Neuronal stem cell (in vitro differentiated cells): ENCODE measurements around the gene UBQLNL.

ENCODE experiments used
- DNase-seq: peaks from one replicate; pipeline ENCODE4 v3.0.0-alpha.2; 2013; ENCODE audit warnings: low spot score
- H2AFZ ChIP-seq: one replicate; pipeline ENCODE4 v1.6.1; 2013; ENCODE audit warnings: mild to moderate bottlenecking, low read length, inconsistent platforms
- H2AK5ac ChIP-seq: 2 replicates; pipeline ENCODE4 v1.6.1; 2013; ENCODE audit warnings: low read depth, mild to moderate bottlenecking, inconsistent platforms, low read length, moderate library complexity, mixed read lengths
- H2BK120ac ChIP-seq: 2 replicates; pipeline ENCODE4 v1.6.1; 2013; ENCODE audit warnings: low read depth, mild to moderate bottlenecking, inconsistent platforms, low read length, moderate library complexity, mixed read lengths
- H2BK12ac ChIP-seq: one replicate; pipeline ENCODE4 v1.6.1; 2013; ENCODE audit warnings: low read length, inconsistent platforms
- H2BK15ac ChIP-seq: 2 replicates; pipeline ENCODE4 v1.6.1; 2013; ENCODE audit warnings: mild to moderate bottlenecking, low read length, inconsistent platforms, mixed read lengths
- H2BK5ac ChIP-seq: one replicate; pipeline ENCODE4 v1.6.1; 2013; ENCODE audit warnings: inconsistent platforms, mild to moderate bottlenecking, low read length, moderate library complexity
- H3K14ac ChIP-seq: one replicate; pipeline ENCODE4 v1.6.1; 2013; ENCODE audit warnings: low read length, inconsistent platforms
- H3K18ac ChIP-seq: 2 replicates; pipeline ENCODE4 v1.6.1; 2013; ENCODE audit warnings: low read length, inconsistent platforms
- H3K23ac ChIP-seq: 2 replicates; pipeline ENCODE4 v1.6.1; 2013; ENCODE audit warnings: low read depth, mild to moderate bottlenecking, mixed read lengths, low read length, inconsistent platforms; ENCODE audit not compliant: poor library complexity
- H3K27ac ChIP-seq: replicated peaks from 3 replicates; pipeline ENCODE4 v1.5.1; 2013; ENCODE audit warnings: low read length, inconsistent platforms
- H3K27me3 ChIP-seq, 3 experiments: 2 replicates each; pipeline ENCODE4 v1.6.1; 2013; ENCODE audit warnings: low read length in 3 of 3, mild to moderate bottlenecking in 2 of 3, inconsistent platforms in 1 of 3, low read depth in 1 of 3, mixed read lengths in 1 of 3, moderate library complexity in 1 of 3; ENCODE audit not compliant: control insufficient read depth in 3 of 3, insufficient read depth in 3 of 3
- H3K36me3 ChIP-seq, 2 donors: replicated peaks in 1 of 2; 2 replicates each; pipeline ENCODE4 v1.6.1; 2013; ENCODE audit warnings: low read length in 2 of 2; ENCODE audit not compliant: control insufficient read depth in 2 of 2, insufficient read depth in 2 of 2
- H3K4ac ChIP-seq: 2 replicates; pipeline ENCODE4 v1.6.1; 2013; ENCODE audit warnings: inconsistent platforms, mild to moderate bottlenecking, low read length, moderate library complexity
- H3K4me1 ChIP-seq, 2 donors: 1 replicate in 1 of 2; 2 replicates in 1 of 2; pipeline ENCODE4 v1.6.1; 2013; ENCODE audit warnings: low read length in 2 of 2, low read depth in 1 of 2; ENCODE audit not compliant: control insufficient read depth in 2 of 2, insufficient read depth in 1 of 2
- H3K4me2 ChIP-seq: one replicate; pipeline ENCODE4 v1.6.1; 2013; ENCODE audit warnings: mild to moderate bottlenecking, low read length, inconsistent platforms; ENCODE audit not compliant: insufficient read depth, poor library complexity, severe bottlenecking
- H3K4me3 ChIP-seq, 2 donors: 2 replicates each; pipeline ENCODE4 v1.5.1; 2013; ENCODE audit warnings: low read length in 2 of 2, mild to moderate bottlenecking in 2 of 2, inconsistent platforms in 1 of 2, moderate library complexity in 1 of 2
- H3K79me1 ChIP-seq: one replicate; pipeline ENCODE4 v1.6.1; 2013; ENCODE audit warnings: low read depth, mild to moderate bottlenecking, inconsistent platforms, low read length, moderate library complexity
- H3K9ac ChIP-seq: one replicate; pipeline ENCODE4 v1.6.1; 2013; ENCODE audit warnings: mild to moderate bottlenecking, low read depth, low read length, inconsistent platforms; ENCODE audit not compliant: poor library complexity
- H3K9me3 ChIP-seq, 2 donors: replicated peaks in 1 of 2; 2 replicates each; pipeline versions ENCODE3 to v1.6.1; 2013; ENCODE audit warnings: low read length in 2 of 2, mild to moderate bottlenecking in 2 of 2, inconsistent platforms in 1 of 2, low read depth in 1 of 2, mixed read lengths in 1 of 2, moderate library complexity in 1 of 2; ENCODE audit not compliant: control insufficient read depth in 2 of 2, insufficient read depth in 1 of 2
- H4K8ac ChIP-seq: one replicate; pipeline ENCODE4 v1.6.1; 2013; ENCODE audit warnings: low read depth, mild to moderate bottlenecking, inconsistent platforms, low read length, moderate library complexity
- H4K91ac ChIP-seq: one replicate; pipeline ENCODE4 v1.6.1; 2013; ENCODE audit warnings: low read length, low read depth, mild to moderate bottlenecking, inconsistent platforms; ENCODE audit not compliant: poor library complexity
- WGBS, 2 donors: extraction: QIAGEN DNeasy Blood & Tissue Kit; methylation state at CpG; one replicate each; pipeline ENCODE4 v1.1.7; 2013; ENCODE audit warnings: missing lambda C conversion rate in 2 of 2, mixed read lengths in 1 of 2; ENCODE audit not compliant: insufficient read length in 2 of 2, insufficient replicate concordance in 1 of 2; ENCODE audit errors: extremely low coverage in 2 of 2; 5-methylcytosine and 5-hydroxymethylcytosine counted together

UBQLNL gene

DNA sequence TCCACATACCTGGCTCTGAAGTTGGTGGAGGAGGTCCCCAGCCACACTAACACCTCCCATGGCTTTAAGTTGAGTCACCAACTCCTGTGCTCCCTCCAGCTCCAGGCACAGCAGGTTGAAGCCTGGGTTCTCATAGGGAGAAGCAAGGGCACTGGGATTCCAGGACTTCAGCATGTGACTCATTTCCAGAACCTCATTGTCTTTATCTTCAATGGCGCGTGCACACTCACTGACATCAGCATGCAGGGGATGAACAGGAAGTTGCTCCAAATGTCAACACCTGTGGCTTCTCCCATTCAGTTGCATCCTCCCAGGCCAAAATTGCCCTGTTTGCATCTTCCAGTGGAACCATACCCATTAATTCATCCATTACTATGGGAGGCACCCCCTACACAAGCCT is 5.8 kb upstream of the UBQLNL start:
- Histone ChIP-seq H3K4me1 (no peaks in the 10 kb centered on the region), H3K36me3 (no peaks in the 10 kb centered on the region), H3K9me3 (no peaks in the 10 kb centered on the region), H2BK120ac (no peak overlapping the region), H2AFZ (no peak overlapping the region), H3K79me1 (no peaks in the 10 kb centered on the region), H2BK15ac (no peak overlapping the region), H3K27me3 (no peaks in the 10 kb centered on the region), H3K4ac (no peak overlapping the region), H3K18ac (no peak overlapping the region), H3K4me3 (no peak overlapping the region), H3K23ac (no peak overlapping the region), H4K91ac (no peak overlapping the region), H2BK5ac (no peak overlapping the region), H2AK5ac (no peak overlapping the region), H2BK12ac (no peak overlapping the region), H4K8ac (no peak overlapping the region), H3K14ac (no peak overlapping the region), H3K27ac (no peak overlapping the region), H3K9ac (no peak overlapping the region), H3K4me2 (no peak overlapping the region)
- DNase-seq: no peak
- no CpG with 5 or more reads among the region's 2 CpGs for WGBS, 2 donors

DNA sequence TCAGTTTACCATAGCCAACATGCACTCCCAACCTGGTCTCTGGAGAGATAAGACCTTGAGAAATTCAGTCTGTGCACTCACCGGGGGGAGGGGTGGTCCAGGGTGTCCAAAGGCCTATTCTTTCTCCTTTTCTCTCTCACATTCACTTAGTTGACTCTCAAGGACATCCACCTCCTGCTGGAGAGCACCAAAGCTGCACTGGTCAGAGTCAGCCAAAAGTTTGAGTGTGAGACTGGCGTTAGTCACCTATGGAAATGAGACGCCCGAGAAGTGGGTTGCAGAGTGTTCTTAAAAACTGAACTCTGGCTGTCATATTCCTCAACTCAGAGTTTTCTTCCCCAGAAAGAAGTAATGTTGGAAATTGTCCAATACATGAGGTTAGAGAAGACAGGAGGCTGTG is 5.0 kb upstream of the UBQLNL start:
- no peak overlapping the region for H3K4me3 ChIP-seq
- no peak overlapping the region for H4K8ac ChIP-seq
- no peak overlapping the region for H3K18ac ChIP-seq
- H3K9me3 ChIP-seq: no peaks in the 10 kb centered on the region
- no peak overlapping the region for H2AK5ac ChIP-seq
- no peak overlapping the region for H3K4me2 ChIP-seq
- H3K9ac ChIP-seq: no peak overlapping the region
- no peak for DNase-seq
- no peak overlapping the region for H2BK120ac ChIP-seq
- no peak overlapping the region for H2BK5ac ChIP-seq
- no peak overlapping the region for H3K4ac ChIP-seq
- no peak overlapping the region for H3K23ac ChIP-seq
- H3K79me1 ChIP-seq: no peaks in the 10 kb centered on the region
- H2BK12ac ChIP-seq: no peak overlapping the region
- H3K14ac ChIP-seq: no peak overlapping the region
- H3K27me3 ChIP-seq: no peaks in the 10 kb centered on the region
- H3K27ac ChIP-seq: no peak overlapping the region
- no peaks in the 10 kb centered on the region for H3K4me1 ChIP-seq
- WGBS, 2 donors: no CpG with 5 or more reads among the region's 4 CpGs
- H4K91ac ChIP-seq: no peak overlapping the region
- no peak overlapping the region for H2BK15ac ChIP-seq
- no peak overlapping the region for H2AFZ ChIP-seq
- no peaks in the 10 kb centered on the region for H3K36me3 ChIP-seq

DNA sequence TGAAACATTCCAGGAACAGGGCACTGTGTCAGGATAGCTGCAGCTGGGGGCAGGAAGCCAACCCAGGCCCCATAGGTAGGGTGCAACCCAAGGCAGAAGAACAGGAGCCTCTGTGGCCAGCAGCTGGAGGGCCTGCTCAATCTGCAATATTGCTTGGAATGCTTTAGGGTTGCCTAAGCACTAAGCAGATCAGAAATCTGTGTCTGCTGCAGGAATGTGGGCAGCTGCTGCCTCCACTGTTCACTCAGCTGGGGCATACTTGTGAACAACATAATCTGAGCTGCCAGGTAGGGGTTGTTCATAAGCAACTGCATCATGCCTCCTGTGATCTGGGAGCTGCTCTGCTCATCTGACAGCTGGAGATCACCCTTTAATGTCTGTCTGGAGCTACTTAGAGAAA is 1.7 kb downstream of the UBQLNL start:
- Histone ChIP-seq H2BK15ac (no peak overlapping the region), H2BK120ac (no peak overlapping the region), H2BK12ac (no peak overlapping the region), H3K4me1 (no peaks in the 10 kb centered on the region), H3K9ac (no peak overlapping the region), H3K4ac (no peak overlapping the region), H3K9me3 (no peaks in the 10 kb centered on the region), H2BK5ac (no peak overlapping the region), H3K36me3 (no peaks in the 10 kb centered on the region), H3K23ac (no peak overlapping the region), H3K27me3 (no peaks in the 10 kb centered on the region), H2AFZ (no peak overlapping the region), H2AK5ac (no peak overlapping the region), H3K4me2 (no peak overlapping the region), H4K8ac (no peak overlapping the region), H3K18ac (no peak overlapping the region), H3K79me1 (no peaks in the 10 kb centered on the region), H3K4me3 (no peak overlapping the region), H4K91ac (no peak overlapping the region), H3K27ac (no peak overlapping the region), H3K14ac (no peak overlapping the region)
- no peak for DNase-seq

DNA sequence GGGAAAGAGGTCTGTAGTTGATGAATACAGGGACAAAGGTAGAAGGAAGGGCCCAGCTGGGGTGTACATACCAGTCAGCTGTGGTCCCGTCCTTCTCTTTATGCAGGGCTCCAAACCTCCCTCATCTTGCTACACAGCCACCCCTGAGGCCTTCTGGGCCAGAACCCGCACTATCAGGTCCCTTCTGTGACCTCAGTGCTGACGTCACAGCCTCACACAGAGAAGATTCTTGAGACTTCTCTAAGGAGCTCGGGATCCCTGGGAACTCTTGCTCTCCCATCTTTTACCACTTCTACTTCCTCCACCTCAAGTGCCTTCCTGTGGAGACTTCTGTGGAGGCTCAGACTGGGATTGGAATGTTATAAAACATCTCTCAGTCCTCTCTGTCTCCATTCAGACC is 6.7 kb downstream of the UBQLNL start, which contains the start of gene UBQLN3:
Gene UBQLN3 (minus strand): TSS at position 155 of the 400 bp plus-strand sequence. CDS start 399 bp downstream, outside the sequence.
- Histone ChIP-seq H3K4ac (no peak within 1 kb of the TSS), H2BK15ac (no peak within 1 kb of the TSS), H3K27me3 (no peaks in the 10 kb centered on the region), H3K9me3 (no peaks in the 10 kb centered on the region), H3K4me2 (no peak within 1 kb of the TSS), H4K91ac (no peak within 1 kb of the TSS), H3K4me3 (no peak within 1 kb of the TSS), H2BK5ac (no peak within 1 kb of the TSS), H4K8ac (no peak within 1 kb of the TSS), H3K27ac (no peak within 1 kb of the TSS), H2AFZ (no peak within 1 kb of the TSS), H2AK5ac (no peak within 1 kb of the TSS), H3K36me3 (no peaks in the 10 kb centered on the region), H2BK120ac (no peak within 1 kb of the TSS), H3K79me1 (no peaks in the 10 kb centered on the region), H2BK12ac (no peak within 1 kb of the TSS), H3K14ac (no peak within 1 kb of the TSS), H3K18ac (no peak within 1 kb of the TSS), H3K9ac (no peak within 1 kb of the TSS), H3K4me1 (no peaks in the 10 kb centered on the region), H3K23ac (no peak within 1 kb of the TSS)
- DNase-seq: no peak
- WGBS, 2 donors: no CpG with 5 or more reads among the region's 4 CpGs
